ENCODE data around the gene SSUH2.

- TF ChIP-seq CTCF (conservative IDR thresholded peaks at IDR 0.05) (no peak), ZFX (IDR thresholded peaks at IDR 0.05) (no peak)
Measured at GRCh38 chr3:8647137-8647985, 2.8 kb upstream of the SSUH2 start.

Data from C4-2B (cell line).